ENCODE measurements around the gene SMURF2.

DNA sequence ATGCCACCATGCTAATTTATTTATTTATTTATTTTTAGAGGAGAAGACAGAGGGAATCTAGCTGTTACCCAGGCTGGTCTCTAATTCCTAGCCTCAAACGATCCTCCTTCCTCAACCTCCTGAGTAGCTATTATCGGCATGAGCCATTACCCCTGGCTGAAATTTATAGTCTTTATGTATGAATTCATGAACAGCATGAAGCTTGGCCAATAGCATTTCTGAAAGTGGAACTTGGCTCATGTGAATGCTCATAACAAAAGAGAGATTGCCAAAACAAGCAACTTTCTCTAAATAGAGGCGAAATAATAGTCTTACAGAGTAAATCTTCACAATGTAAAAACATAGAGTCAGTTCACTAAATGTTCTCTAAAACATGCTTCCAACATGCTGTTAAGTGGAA lies 30.1 kb upstream of the SMURF2 start:
- TF ChIP-seq CTCF (IDR thresholded peaks at IDR 0.05) (no peak), FOXM1 (IDR thresholded peaks at IDR 0.05; ENCODE audit: low read depth) (no peak), GABPA (IDR thresholded peaks at IDR 0.05; ENCODE audit: low read depth) (no peak), MXI1 (IDR thresholded peaks at IDR 0.05; ENCODE audit: low read depth, low read length) (no peak), PBX3 (IDR thresholded peaks at IDR 0.05) (no peak), RAD21 (IDR thresholded peaks at IDR 0.05; ENCODE audit: low read length) (no peak), MAX (IDR thresholded peaks at IDR 0.05; ENCODE audit: low read depth) (no peak), POLR2AphosphoS5 (IDR thresholded peaks at IDR 0.05; ENCODE audit: low read depth, low read length) (no peak)
